Breast epithelium (tissue), 3 donors: ENCODE measurements around the gene GGPS1.

Experiments used
- POLR2AphosphoS5 ChIP-seq, 3 donors: sonication (generic); formaldehyde crosslinking; IDR thresholded peaks; one replicate each; pipeline ENCODE4 v1.6.1; 2017; ENCODE audit warnings: antibody characterized with exemption in 3 of 3
- TF ChIP-seq, protein P1 (sequence below), 3 donors: fragments of 450-650 bp; IDR thresholded peaks; one replicate each; pipeline ENCODE4 v1.5.1; 2016 to 2017; ENCODE audit warnings: antibody characterized with exemption in 3 of 3, mild to moderate bottlenecking in 3 of 3, moderate library complexity in 3 of 3

DNA sequence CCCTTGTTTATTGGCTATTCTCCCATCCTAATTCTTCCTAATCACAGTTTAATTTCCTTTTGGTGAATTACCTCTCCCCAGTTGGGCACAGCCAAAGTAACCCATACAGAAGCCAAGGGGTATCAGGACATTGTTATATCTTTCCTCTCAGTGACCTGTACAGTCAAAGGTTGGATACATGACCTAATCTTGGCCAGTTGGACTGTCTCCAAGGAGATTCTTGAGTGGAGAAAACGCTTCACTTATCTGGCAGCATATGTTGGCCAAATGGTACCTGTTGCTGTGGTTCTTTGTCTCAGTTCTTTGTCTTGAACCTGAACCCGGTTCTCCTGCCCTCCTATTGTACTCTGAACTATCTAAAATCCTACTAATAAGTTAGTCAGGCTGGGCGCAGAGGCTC lies 23.5 kb downstream of the GGPS1 start:
- TF ChIP-seq, protein P1, sequence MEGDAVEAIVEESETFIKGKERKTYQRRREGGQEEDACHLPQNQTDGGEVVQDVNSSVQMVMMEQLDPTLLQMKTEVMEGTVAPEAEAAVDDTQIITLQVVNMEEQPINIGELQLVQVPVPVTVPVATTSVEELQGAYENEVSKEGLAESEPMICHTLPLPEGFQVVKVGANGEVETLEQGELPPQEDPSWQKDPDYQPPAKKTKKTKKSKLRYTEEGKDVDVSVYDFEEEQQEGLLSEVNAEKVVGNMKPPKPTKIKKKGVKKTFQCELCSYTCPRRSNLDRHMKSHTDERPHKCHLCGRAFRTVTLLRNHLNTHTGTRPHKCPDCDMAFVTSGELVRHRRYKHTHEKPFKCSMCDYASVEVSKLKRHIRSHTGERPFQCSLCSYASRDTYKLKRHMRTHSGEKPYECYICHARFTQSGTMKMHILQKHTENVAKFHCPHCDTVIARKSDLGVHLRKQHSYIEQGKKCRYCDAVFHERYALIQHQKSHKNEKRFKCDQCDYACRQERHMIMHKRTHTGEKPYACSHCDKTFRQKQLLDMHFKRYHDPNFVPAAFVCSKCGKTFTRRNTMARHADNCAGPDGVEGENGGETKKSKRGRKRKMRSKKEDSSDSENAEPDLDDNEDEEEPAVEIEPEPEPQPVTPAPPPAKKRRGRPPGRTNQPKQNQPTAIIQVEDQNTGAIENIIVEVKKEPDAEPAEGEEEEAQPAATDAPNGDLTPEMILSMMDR (IDR thresholded peaks at IDR 0.05), result no peak
- TF ChIP-seq POLR2AphosphoS5 (IDR thresholded peaks at IDR 0.05), result no peak
